MM.1S (cell line): ENCODE results near the gene ATP13A2.

Source experiments
- CTCF ChIP-seq: fragments of 300-600 bp; sonication (generic); IDR thresholded peaks from 2 replicates; pipeline ENCODE4 v1.5.1; 2016; ENCODE audit warnings: antibody characterized with exemption, low read length, mixed read lengths
- EZH2 ChIP-seq: fragments of 300-600 bp; sonication (generic); optimal IDR thresholded peaks from 2 replicates; pipeline ENCODE3; 2017; ENCODE audit warnings: low read depth, mild to moderate bottlenecking, antibody characterized with exemption, low read length, mixed read lengths

- TF ChIP-seq CTCF = no peak
- TF ChIP-seq EZH2 = no peak
Measured at GRCh38 chr1:16969651-16970050, 42.1 kb downstream of the ATP13A2 start.
